GM12891 (cell line): ENCODE measurements around the gene BCAS1.

ENCODE experiments used
- POLR2A ChIP-seq: IDR thresholded peaks from 2 replicates; pipeline ENCODE4 v1.6.1; 2011; ENCODE audit warnings: low read depth, low read length, control low read depth
- POLR2AphosphoS5 ChIP-seq: IDR thresholded peaks from 2 replicates; pipeline ENCODE4 v1.6.1; 2011; ENCODE audit warnings: low read depth, low read length, control low read depth
- SPI1 ChIP-seq: IDR thresholded peaks from 2 replicates; pipeline ENCODE4 v1.6.1; 2011; ENCODE audit warnings: low read depth, low read length, control low read depth

- TF ChIP-seq SPI1 (no peak), POLR2A (no peak), POLR2AphosphoS5 (no peak)
Observed at GRCh38 chr20:53939190-53939571, 131.2 kb downstream of the BCAS1 start.
